Measurements from ENCODE around the gene PRR5L. TPM values are rescaled to one million over a fixed set of nuclear protein-coding genes. Genes with fewer than 3 reads are reported as not detected.

PRR5L gene
- total and polyA plus RNA-seq, 2 experiments from 2014 or later, result 3.1 to 8.9 TPM

GRCh38 chr11:36465449-36466163 is 169.5 kb downstream of the PRR5L start:
- Histone ChIP-seq H3K27ac (ENCODE audit: low read depth) (no peak overlapping the region), H3K4me1 (ENCODE audit: insufficient read depth) (no peaks in the 10 kb centered on the region), H3K4me3 (no peak overlapping the region), H4K20me1 (replicated peaks; ENCODE audit: insufficient read depth) (no peaks in the 10 kb centered on the region), H3K79me2 (replicated peaks; ENCODE audit: insufficient read depth) (no peaks in the 10 kb centered on the region), H3F3A (replicated peaks; ENCODE audit: low read depth) (no peaks in the 10 kb centered on the region), H2AFZ (no peak overlapping the region), H3K9me2 (ENCODE audit: insufficient read depth) (no peaks in the 10 kb centered on the region), H3K27me3 (ENCODE audit: insufficient read depth) (no peaks in the 10 kb centered on the region), H3K36me3 (ENCODE audit: insufficient read depth) (no peaks in the 10 kb centered on the region), H3K4me2 (no peak overlapping the region)
- no peak for TF ChIP-seq JUNB (IDR thresholded peaks at IDR 0.05; ENCODE audit: unreplicated experiment)
- no peak for TF ChIP-seq STAT1 (IDR thresholded peaks at IDR 0.05; ENCODE audit: unreplicated experiment)
- TF ChIP-seq REST (IDR thresholded peaks at IDR 0.05; ENCODE audit: unreplicated experiment), result no peak
- no peak for TF ChIP-seq ETS1 (IDR thresholded peaks at IDR 0.05)
- no peak for TF ChIP-seq CTCF (conservative IDR thresholded peaks at IDR 0.05; ENCODE audit: low read depth in 2 of 2)
- TF ChIP-seq ZNF331 (CRISPR knock-in tag; IDR thresholded peaks at IDR 0.05; ENCODE audit: low read depth), result no peak
- no peak for TF ChIP-seq CREB1 (CRISPR knock-in tag; IDR thresholded peaks at IDR 0.05; ENCODE audit: low read depth)
- Mint-ChIP-seq H3K27me3 (ENCODE audit: insufficient read depth, low read depth, poor library complexity) (peaks cover 3% of the 10 kb centered on the region), H3K4me3 (no peak overlapping the region), H3K4me1 (peaks cover 8% of the 10 kb centered on the region; the same call in 2 of the 3 replicates), H3K27ac (no peak overlapping the region), H3K36me3 (ENCODE audit: low read depth) (no peaks in the 10 kb centered on the region), H3K9me3 (no peaks in the 10 kb centered on the region)
- no peak for DNase-seq (ENCODE audit: low spot score)
- ATAC-seq, result no peak

GRCh38 chr11:36467012-36467411 is 170.9 kb downstream of the PRR5L start:
- Mint-ChIP-seq H3K36me3 (ENCODE audit: low read depth) (no peaks in the 10 kb centered on the region), H3K27ac (no peak overlapping the region), H3K4me1 (peaks cover 7% of the 10 kb centered on the region; the same call in 2 of the 3 replicates), H3K27me3 (ENCODE audit: insufficient read depth, low read depth, poor library complexity) (peaks cover 3% of the 10 kb centered on the region), H3K9me3 (no peaks in the 10 kb centered on the region), H3K4me3 (no peak overlapping the region)
- no peak overlapping the region for H3K4me2 ChIP-seq
- no peaks in the 10 kb centered on the region for H3K27me3 ChIP-seq (ENCODE audit: insufficient read depth)
- H3K36me3 ChIP-seq (ENCODE audit: insufficient read depth), result no peaks in the 10 kb centered on the region
- H3K4me3 ChIP-seq, result no peak overlapping the region
- H3K9me2 ChIP-seq (ENCODE audit: insufficient read depth), result no peaks in the 10 kb centered on the region
- no peaks in the 10 kb centered on the region for H3F3A ChIP-seq (replicated peaks; ENCODE audit: low read depth)
- ATAC-seq, result no peak
- H2AFZ ChIP-seq, result no peak overlapping the region
- H4K20me1 ChIP-seq (replicated peaks; ENCODE audit: insufficient read depth), result no peaks in the 10 kb centered on the region
- no peaks in the 10 kb centered on the region for H3K4me1 ChIP-seq (ENCODE audit: insufficient read depth)
- H3K79me2 ChIP-seq (replicated peaks; ENCODE audit: insufficient read depth), result no peaks in the 10 kb centered on the region
- DNase-seq (ENCODE audit: low spot score), result no peak
- H3K27ac ChIP-seq (ENCODE audit: low read depth), result no peak overlapping the region
- TF ChIP-seq CTCF (conservative IDR thresholded peaks at IDR 0.05; ENCODE audit: low read depth in 2 of 2), result no peak

Data from GM23338 (cell line).